DMS53 treated with DMSO at 0.1 percent for 48 hours (cell line): Measurements from ENCODE around the gene WBP11.
"Not testable (repeated sequence)": the region's sequence is repeated elsewhere in the genome, so short reads cannot be mapped to it uniquely, and the experiment has no call there.

Experiments used
- DNase-seq: peaks from one replicate; lab custom pipeline; 2025; ENCODE audit not compliant: unreplicated experiment; lab: John Stamatoyannopoulos, UW

Gene WBP11

DNA sequence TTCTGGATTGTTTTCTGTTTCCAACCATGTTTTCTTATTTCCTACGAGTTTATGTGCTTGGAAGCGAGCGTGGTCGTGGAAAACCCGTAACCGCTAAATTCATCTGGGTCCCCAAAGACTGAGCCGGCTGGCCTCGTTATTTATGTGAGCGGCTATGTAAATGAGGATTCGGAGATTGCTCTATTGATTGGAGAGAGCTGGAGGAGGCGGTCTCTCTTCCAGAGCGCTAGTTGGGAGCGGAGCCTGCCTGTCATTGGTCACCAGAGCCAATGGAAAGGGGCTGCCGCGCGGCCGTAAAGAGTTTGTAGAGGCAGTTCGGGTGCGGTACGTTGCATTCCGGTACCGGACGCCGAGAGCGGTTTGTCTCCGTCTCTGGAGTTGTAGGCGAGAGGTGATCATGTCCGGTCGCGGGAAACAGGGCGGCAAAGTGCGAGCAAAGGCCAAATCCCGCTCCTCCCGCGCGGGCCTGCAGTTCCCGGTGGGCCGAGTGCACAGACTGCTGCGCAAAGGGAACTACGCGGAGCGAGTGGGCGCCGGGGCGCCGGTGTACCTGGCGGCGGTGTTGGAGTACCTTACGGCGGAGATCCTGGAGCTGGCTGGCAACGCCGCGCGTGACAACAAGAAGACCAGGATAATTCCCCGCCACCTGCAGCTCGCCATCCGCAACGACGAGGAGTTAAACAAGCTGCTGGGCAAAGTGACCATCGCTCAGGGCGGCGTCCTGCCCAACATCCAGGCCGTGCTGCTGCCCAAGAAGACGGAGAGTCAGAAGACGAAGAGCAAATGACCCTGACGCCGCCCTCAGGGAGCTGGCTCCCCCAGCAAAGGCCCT lies 29.0 kb downstream of the WBP11 start:
- peak; percentile 99 for DNase-seq

DNA sequence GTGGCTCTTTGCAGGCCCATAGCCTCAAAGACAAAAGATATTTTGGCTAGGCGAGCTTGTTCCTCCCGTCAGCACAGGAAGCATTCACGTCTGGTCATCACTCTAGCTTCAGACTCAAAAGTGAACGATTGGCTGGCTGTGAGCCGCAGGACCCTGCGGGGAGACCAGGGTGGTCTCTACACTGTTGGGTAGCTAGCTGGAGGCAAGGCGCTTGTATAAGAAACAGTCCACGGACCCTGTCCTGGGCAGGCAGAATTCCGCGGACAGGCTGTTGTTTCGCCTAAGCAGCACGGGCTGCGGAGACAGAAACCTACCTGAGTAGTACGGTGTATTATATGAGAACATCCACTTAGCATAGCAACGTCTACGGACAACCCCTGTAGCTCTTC lies 29.6 kb downstream of the WBP11 start:
- peak; percentile 89 for DNase-seq

DNA sequence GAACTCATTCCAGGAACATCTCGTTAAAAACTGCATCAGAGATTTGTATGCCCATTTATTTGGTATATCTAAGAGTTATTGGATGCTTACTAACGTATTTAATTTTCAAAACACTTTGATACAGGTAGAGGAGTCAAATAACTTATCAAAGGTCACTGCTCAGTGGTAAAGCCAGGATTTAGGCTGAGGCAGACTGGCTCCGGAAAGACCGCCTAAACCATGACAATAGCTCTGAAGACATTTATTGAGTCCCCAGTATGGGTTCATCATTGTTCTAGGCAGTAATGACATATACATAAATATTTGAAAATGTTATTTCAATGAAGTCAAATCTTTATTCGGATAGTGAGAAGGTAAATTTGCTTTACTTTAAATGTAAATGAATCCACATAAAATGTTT lies 30.3 kb downstream of the WBP11 start:
- DNase-seq: no peak

DNA sequence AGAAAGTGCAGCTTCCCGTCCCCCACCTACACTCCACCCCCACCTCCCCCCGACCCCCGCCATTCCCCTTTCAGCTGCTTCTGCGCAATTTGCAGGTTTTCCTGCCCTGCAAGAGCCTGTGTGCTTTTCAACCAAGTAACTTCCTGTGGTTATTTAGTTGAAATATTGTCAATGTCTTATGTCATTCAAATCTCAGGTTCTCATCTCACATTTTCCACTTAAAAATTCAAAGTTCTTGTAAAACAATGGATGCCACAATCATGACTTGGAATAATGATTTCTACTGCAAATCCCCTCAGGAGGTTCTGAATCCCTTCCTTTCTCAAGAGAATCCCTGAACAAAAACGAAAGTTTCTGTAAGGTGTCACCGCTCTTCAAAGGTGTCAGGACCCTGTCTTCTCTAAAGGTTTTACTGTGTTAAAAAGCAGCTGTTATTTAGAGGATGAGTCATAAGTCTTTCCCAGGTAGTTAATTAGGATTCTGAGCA lies 31.6 kb downstream of the WBP11 start:
- DNase-seq: peak; percentile 28

DNA sequence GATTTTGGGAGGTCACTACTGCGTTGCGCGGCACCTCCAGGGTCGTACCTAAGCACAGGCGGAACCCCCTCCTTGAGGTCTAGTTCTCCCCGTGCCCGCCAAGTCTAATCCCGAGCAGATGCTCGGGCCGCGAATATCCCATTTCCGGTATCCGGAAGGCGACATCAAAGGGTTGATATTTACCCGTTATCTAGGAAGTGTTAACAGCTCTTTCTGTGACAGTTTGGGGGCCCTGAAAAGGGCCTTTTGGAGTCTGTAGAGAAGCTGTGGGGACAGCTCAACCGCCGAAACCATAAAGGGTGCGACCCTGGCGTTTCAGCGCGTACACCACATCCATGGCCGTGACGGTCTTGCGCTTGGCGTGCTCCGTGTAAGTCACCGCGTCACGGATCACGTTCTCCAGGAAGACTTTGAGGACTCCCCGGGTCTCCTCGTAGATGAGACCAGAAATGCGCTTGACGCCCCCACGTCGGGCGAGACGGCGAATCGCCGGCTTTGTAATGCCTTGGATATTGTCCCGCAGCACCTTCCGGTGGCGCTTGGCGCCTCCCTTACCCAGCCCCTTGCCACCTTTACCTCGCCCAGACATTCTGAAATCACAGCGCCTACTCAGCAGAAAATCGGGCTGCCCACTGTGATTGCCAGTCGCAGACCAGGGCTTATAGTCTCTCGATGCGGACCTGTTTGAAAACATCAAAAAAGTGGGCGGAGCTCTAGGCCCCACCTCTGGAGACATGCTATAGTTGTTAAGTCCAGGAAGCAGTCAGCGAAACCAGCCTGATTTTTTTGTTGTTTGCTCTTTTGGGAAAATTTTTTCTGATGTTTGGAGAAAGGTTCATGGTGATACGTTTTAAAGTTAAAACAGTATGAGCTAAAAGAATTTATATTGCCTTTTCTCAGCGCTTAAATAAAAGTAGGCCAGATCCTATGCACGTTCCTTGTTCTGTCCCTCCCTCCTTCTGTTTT lies 32.5 kb downstream of the WBP11 start:
- peak; percentile 98 for DNase-seq

GRCh38 chr12:14769969-14770495 lies 33.2 kb downstream of the WBP11 start:
- peak; percentile 99 for DNase-seq

GRCh38 chr12:14769466-14769968 lies 33.8 kb downstream of the WBP11 start:
- DNase-seq: peak; percentile 71

DNA sequence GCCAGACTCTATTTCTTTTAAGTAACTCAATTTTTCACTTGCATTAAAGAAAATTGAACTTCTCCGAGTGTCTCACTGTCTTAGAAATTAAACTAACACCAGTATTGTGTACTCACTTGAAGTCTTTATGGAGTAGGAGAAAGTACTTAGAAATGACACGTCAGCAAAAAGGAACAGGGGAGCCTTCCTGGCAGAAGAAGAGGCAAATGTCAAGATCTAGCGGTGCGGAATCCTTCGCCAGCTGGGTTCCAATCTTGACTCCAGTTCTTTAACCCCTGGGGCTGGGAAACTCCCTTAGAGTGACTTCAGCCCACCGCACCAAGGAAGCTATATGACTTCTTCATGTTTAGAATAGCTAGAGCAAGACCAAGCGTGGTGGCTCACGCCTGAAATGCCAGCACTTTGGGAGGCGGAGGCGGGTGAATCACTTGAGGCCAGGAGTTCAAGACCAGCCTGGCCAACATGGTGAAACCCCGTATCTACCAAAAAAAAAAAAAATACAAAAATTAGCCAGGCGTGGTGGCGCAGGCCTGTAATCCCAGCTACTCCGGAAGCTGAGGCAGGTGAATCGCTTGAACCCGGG lies 34.4 kb downstream of the WBP11 start:
- no peak for DNase-seq

DNA sequence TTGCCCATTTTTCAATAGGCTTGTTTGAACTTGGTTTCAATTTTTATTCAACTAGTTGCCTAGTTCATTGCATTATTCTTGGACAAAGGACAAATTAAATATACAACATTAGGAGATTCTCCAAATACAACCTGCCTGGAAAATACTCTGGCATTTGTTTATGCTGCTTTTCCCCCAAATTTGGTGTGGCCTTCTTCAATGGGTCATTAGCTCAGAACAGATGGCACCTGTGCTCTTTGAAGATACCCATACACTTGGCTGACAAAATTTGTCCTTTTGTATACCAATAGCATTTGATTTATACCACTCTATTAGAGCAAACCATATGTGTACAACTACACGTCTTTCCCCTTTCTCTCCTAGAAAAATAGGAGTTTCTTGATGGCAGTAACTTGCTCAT lies 35.7 kb downstream of the WBP11 start:
- no peak for DNase-seq

GRCh38 chr12:14766649-14767215 lies 36.5 kb downstream of the WBP11 start:
- no peak for DNase-seq

GRCh38 chr12:14766020-14766419 lies 37.3 kb downstream of the WBP11 start:
- DNase-seq: not testable (repeated sequence)

DNA sequence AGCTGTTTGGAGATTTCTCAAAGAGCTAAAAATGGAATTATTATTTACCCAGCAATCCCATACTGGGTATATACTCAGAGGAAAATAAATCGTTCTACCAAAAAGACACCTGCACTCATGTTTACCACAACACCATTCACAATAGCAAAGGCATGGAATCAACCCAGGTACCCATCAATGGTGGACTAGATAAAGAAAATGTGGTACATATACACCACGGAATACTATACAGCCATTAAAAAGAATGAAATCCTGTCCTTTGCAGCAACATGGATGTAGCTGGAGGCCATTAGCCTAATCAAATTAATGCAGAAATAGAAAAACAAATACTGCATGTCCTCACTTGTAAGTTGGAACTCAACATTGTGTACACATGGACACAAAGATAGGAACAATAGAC lies 37.9 kb downstream of the WBP11 start:
- no peak for DNase-seq

GRCh38 chr12:14759711-14760280 lies 43.5 kb downstream of the WBP11 start:
- DNase-seq: not testable (repeated sequence)

DNA sequence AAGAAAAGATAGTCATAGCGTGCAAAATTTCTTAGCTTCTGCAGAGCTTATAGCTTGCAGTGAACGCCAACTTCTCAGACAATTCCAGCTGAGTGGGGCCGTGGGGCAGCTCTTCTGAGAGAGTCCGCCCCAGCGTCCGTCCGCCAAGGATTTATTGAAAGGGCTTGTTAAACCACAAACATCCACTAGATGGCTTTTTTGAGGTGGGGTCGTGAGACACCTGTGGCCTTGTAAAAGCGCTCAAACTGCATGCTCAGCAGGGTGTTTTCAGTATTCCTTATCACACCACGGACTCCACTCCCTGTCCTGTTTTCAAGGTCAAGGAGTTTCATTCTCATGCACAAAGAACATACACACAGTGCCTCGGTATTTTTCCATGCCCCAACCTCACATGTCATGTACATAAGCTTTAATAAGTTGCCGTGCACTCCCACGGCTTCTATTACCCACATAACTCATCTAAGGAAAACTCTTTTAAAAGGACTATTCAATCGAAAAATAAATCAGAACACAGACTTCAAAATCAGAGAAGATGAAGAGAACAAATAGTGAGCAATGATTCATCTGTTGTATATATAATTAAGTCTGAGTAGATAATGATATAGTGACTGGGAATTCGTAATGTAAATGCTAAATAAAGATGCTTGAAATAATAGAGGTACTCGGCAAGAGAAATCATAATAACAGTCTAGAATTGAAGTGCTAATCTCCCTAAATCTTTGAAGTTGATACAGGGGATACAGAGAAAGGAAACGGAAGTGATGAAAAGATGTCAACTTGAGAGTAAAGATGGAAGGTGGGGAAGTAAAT lies 46.7 kb downstream of the WBP11 start:
- no peak for DNase-seq

DNA sequence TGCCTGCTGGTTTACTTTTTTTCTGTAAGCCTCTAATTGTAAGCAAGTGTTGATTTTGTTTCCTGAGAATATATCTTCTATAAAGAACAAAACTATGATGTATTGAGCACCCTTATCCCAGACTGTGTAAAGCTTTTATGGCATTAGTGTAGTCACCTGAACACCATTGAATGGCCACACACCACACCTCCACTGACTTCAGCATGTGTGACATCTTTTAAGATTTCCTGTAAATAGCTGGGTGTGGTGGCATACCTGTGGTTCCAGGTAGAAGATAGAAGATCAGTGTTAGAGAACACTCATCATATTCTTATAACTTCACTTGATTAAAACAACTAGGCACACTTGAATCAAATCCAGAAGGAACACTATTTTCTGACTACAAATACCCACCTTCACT lies 51.3 kb downstream of the WBP11 start:
- DNase-seq: no peak

- no peak for DNase-seq
Measured at GRCh38 chr12:14743061-14743460, 60.2 kb downstream of the WBP11 start.

DNA sequence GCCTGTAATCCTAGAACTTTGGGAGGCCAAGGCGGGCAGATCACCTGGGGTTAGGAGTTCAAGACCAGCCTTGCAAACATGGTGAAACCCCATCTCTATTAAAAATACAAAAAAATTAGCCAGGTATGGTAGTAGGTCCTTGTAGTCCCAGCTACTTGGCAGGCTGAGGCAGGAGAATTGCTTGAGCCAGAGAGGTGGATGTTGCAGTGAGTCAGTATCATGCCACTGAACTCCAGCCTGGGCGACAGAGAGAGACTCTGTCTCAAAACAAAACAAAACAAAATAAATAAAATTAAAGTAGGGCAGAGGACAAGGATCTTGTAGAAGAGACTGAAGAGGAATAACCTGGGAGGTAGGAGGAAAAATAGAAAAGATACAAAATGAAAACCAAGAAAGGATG lies 61.3 kb downstream of the WBP11 start:
- no peak for DNase-seq

DNA sequence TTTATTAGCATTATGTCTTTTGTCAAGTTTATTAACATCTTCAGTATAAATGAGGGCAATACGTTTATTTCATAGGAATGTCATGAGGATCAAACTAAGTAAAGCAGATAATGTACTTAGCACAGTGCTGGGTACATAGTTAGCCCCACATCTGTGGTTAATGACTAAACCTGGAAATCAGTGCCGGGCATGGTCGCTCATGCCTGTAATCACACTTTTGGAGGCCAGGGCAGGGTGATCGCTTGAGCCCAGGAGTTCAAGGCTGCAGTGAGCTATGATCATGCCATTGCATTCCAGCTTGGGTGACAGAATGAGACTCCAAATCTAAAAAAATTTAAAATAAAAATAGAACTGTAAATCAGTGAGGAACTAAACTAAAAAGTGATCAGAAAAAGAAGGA lies 62.1 kb downstream of the WBP11 start:
- no peak for DNase-seq

GRCh38 chr12:14736441-14736840 lies 66.8 kb downstream of the WBP11 start:
- DNase-seq: not testable (repeated sequence)
